Fibroblast of the aortic adventitia (primary cell): ENCODE measurements around the gene PTP4A2. TPM values are rescaled to one million over a fixed set of nuclear protein-coding genes. Genes with fewer than 3 reads are reported as not detected.

Experiments
- DNase-seq: peaks from one replicate; pipeline ENCODE4 v3.0.0-alpha.2; 2010; ENCODE audit warnings: low read depth
- H3K4me3 ChIP-seq: 2 replicates; pipeline ENCODE4 v1.5.1; 2011; ENCODE audit warnings: low read depth, mild to moderate bottlenecking, control low read depth, low read length, moderate library complexity
- CTCF ChIP-seq: IDR thresholded peaks from 2 replicates; pipeline ENCODE4 v1.5.1; 2011; ENCODE audit warnings: mild to moderate bottlenecking, low read length, control low read depth, inconsistent platforms; ENCODE audit not compliant: insufficient read depth
- total RNA-seq: library from RNA; depleted of rRNA; stranded (reverse); fragments of >200 nt; gene quantifications from 2 replicates; pipeline ENCODE4 v1.2.3, GENCODE V29; 2012; ENCODE audit warnings: low replicate concordance

The PTP4A2 gene
- total RNA-seq, 1 donor: 692 TPM

- no peak for DNase-seq
- no peak for TF ChIP-seq CTCF
- H3K4me3 ChIP-seq: peak overlapping the region; percentile 96
These were observed 1.2 kb downstream of the PTP4A2 start for GRCh38 chr1:31936981-31937299.

GRCh38 chr1:31936278-31936980 lies 1.7 kb downstream of the PTP4A2 start:
- TF ChIP-seq CTCF: no peak
- DNase-seq: peak; percentile 37
- peak overlapping the region; percentile 96 for H3K4me3 ChIP-seq

GRCh38 chr1:31934706-31935629 lies 3.2 kb downstream of the PTP4A2 start:
- peak overlapping the region; percentile 47 for H3K4me3 ChIP-seq
- no peak for TF ChIP-seq CTCF
- DNase-seq: peak; percentile 71

- no peak for DNase-seq
- no peak for TF ChIP-seq CTCF
- no peak overlapping the region for H3K4me3 ChIP-seq
These were observed 5.5 kb downstream of the PTP4A2 start for GRCh38 chr1:31932491-31933316.

- no peak for TF ChIP-seq CTCF
- H3K4me3 ChIP-seq: no peak overlapping the region
- peak; percentile 53 for DNase-seq
These were observed 6.5 kb downstream of the PTP4A2 start for GRCh38 chr1:31931593-31932225.
